OCI-LY7 (cell line): ENCODE results near the gene INTS1. TPM values are rescaled to one million over a fixed set of nuclear protein-coding genes. Genes with fewer than 3 reads are reported as not detected.

Source experiments
- BruUV-seq: library from RNA; stranded (reverse); fragments of 400-500 nt; replicated peaks from 2 replicates; lab custom pipeline; 2021; lab: Mats Ljungman, UMichigan
- CTCF ChIA-PET: fragments of 300-600 bp; sonication (Branson Sonifier 250); formaldehyde crosslinking; loops from one replicate; lab custom pipeline; 2022; ENCODE audit warnings: antibody characterized with exemption; ENCODE audit not compliant: unreplicated experiment; lab: Charles Lee
- POLR2A ChIA-PET: fragments of 300-600 bp; sonication (Branson Sonifier 250); formaldehyde crosslinking; loops from one replicate; lab custom pipeline; 2022; ENCODE audit warnings: antibody characterized with exemption; lab: Charles Lee
- DNase-seq: peaks from one replicate; pipeline ENCODE4 v3.0.0-alpha.2; 2015; ENCODE audit warnings: low spot score
- H2AFZ ChIP-seq: fragments of 200-600 bp; sonication (generic), shearing (Covaris generic); 2 replicates; pipeline ENCODE4 v1.6.1; 2014; ENCODE audit warnings: mild to moderate bottlenecking, antibody characterized with exemption, low read length, moderate library complexity
- H3K27ac ChIP-seq: fragments of 200-600 bp; sonication (generic); 2 replicates; pipeline ENCODE4 v1.5.1; 2014; ENCODE audit warnings: mixed run types, low read depth, mild to moderate bottlenecking, moderate library complexity, low read length, inconsistent platforms; ENCODE audit not compliant: poor library complexity, severe bottlenecking
- H3K36me3 ChIP-seq: fragments of 200-600 bp; sonication (generic); 2 replicates; pipeline ENCODE4 v1.6.1; 2014; ENCODE audit warnings: mild to moderate bottlenecking, antibody characterized with exemption, low read length, moderate library complexity, mixed read lengths; ENCODE audit not compliant: insufficient read depth
- H3K4me1 ChIP-seq: fragments of 200-600 bp; sonication (generic); 2 replicates; pipeline ENCODE4 v1.5.1; 2014; ENCODE audit warnings: mild to moderate bottlenecking, low read length; ENCODE audit not compliant: insufficient read depth, poor library complexity, severe bottlenecking
- H3K4me2 ChIP-seq: fragments of 200-600 bp; sonication (generic); 2 replicates; pipeline ENCODE4 v1.6.1; 2014; ENCODE audit warnings: mild to moderate bottlenecking, low read length
- H3K4me3 ChIP-seq: fragments of 200-600 bp; sonication (generic); 2 replicates; pipeline ENCODE4 v1.5.1; 2014; ENCODE audit warnings: mild to moderate bottlenecking, low read depth, low read length; ENCODE audit not compliant: poor library complexity, severe bottlenecking
- H3K79me2 ChIP-seq: fragments of 200-600 bp; sonication (generic); 2 replicates; pipeline ENCODE4 v1.6.1; 2016; ENCODE audit warnings: low read depth, mild to moderate bottlenecking, low read length, moderate library complexity, mixed read lengths; ENCODE audit not compliant: insufficient read depth
- H3K9me2 ChIP-seq: fragments of 200-600 bp; sonication (generic); 2 replicates; pipeline ENCODE4 v1.6.1; 2016; ENCODE audit warnings: mild to moderate bottlenecking, low read length, mixed read lengths; ENCODE audit not compliant: insufficient read depth
- H3K9me3 ChIP-seq: fragments of 200-600 bp; sonication (generic); 2 replicates; pipeline ENCODE4 v1.6.1; 2014; ENCODE audit warnings: mild to moderate bottlenecking, mixed run types, low read length, mixed read lengths
- H4K20me1 ChIP-seq: fragments of 200-600 bp; sonication (generic); 2 replicates; pipeline ENCODE4 v1.6.1; 2014; ENCODE audit warnings: mild to moderate bottlenecking, antibody characterized with exemption, low read length, moderate library complexity, mixed read lengths; ENCODE audit not compliant: insufficient read depth
- EZH2phosphoT487 ChIP-seq: fragments of 200-600 bp; sonication (generic); IDR thresholded peaks from 2 replicates; pipeline ENCODE4 v1.6.1; 2018; ENCODE audit warnings: low read depth, borderline replicate concordance, mild to moderate bottlenecking, mixed run types, antibody characterized with exemption, low read length, moderate library complexity, mixed read lengths
- intact Hi-C: fragments of 100-400 bp; cut with micrococcal nuclease; formaldehyde crosslinking; loops from one replicate; pipeline ENCODE4 v1.10.0; 2022; ENCODE audit not compliant: unreplicated experiment
- total RNA-seq, 2 experiments: library from RNA; depleted of rRNA in 1 of 2; stranded (reverse); fragments of >200 nt in 1 of 2; shearing (Covaris generic) in 1 of 2; gene quantifications; 2 replicates each; pipeline ENCODE4 v1.2.3, GENCODE V29; 2014 to 2022
- TF ChIP-seq, protein P1 (sequence below): fragments of 200-600 bp; sonication (generic); conservative IDR thresholded peaks from 2 replicates; pipeline ENCODE4 v1.5.1; 2014; ENCODE audit warnings: mild to moderate bottlenecking, antibody characterized with exemption, low read length, moderate library complexity, mixed read lengths

Gene INTS1
- total RNA-seq, 2 experiments from 2014 or later, result 83.6 to 188 TPM

DNA sequence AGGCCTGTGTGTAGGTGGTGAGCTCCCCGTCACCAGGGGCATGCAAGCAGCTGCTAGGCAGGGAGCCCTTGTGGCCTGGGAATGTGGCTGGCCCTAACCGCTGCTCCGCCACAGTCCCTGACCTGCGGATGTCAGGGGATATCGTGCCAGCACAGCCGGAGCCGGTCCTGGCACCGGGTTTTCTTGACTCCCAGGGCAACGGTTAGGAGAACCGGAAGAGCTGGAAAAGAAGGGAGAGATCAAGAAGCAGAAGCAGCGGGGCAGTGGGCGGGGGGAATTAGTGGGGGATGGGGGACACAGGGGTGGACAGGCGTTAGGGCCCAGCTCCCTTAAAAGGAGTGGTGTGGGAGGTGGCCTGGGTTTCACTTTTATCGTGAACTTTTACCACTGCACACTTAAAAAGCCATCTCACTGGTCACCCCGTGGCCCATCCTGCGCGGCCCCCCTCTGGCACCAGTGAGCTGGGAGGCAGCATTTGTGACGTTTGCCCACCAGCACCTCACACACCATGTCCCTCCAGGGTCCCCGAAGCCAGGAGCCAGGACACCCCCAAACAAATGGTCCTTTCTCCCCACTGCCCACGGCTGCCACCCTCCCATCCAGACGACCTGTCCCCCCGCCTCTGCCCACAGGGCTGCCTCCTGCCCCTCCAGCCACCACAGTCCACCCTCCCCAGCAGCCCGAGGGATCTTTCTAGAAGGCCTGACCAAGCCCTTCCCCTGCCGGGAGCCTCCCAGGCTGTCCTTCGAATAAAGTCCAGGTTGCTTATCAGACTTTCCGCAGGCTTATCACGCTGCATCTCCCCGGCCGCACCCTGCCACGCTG lies 43.2 kb downstream of the INTS1 start:
- no peaks in the 10 kb centered on the region for H3K36me3 ChIP-seq
- no peak overlapping the region for H3K27ac ChIP-seq
- no peak for DNase-seq
- peaks cover 12% of the 10 kb centered on the region for H3K4me1 ChIP-seq
- H3K9me3 ChIP-seq, result no peaks in the 10 kb centered on the region
- H4K20me1 ChIP-seq, result no peaks in the 10 kb centered on the region
- no TSS peak for BruUV-seq
- no peaks in the 10 kb centered on the region for H3K79me2 ChIP-seq
- no peaks in the 10 kb centered on the region for H3K9me2 ChIP-seq
- no peak for TF ChIP-seq EZH2phosphoT487
- TF ChIP-seq, protein P1, sequence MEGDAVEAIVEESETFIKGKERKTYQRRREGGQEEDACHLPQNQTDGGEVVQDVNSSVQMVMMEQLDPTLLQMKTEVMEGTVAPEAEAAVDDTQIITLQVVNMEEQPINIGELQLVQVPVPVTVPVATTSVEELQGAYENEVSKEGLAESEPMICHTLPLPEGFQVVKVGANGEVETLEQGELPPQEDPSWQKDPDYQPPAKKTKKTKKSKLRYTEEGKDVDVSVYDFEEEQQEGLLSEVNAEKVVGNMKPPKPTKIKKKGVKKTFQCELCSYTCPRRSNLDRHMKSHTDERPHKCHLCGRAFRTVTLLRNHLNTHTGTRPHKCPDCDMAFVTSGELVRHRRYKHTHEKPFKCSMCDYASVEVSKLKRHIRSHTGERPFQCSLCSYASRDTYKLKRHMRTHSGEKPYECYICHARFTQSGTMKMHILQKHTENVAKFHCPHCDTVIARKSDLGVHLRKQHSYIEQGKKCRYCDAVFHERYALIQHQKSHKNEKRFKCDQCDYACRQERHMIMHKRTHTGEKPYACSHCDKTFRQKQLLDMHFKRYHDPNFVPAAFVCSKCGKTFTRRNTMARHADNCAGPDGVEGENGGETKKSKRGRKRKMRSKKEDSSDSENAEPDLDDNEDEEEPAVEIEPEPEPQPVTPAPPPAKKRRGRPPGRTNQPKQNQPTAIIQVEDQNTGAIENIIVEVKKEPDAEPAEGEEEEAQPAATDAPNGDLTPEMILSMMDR, result no peak
- H2AFZ ChIP-seq, result no peak overlapping the region
- no peak overlapping the region for H3K4me3 ChIP-seq
- POLR2A ChIA-PET, result no interaction called here
- CTCF ChIA-PET, result no interaction called here
- intact Hi-C loops, result no loop called here
- H3K4me2 ChIP-seq, result no peak overlapping the region

DNA sequence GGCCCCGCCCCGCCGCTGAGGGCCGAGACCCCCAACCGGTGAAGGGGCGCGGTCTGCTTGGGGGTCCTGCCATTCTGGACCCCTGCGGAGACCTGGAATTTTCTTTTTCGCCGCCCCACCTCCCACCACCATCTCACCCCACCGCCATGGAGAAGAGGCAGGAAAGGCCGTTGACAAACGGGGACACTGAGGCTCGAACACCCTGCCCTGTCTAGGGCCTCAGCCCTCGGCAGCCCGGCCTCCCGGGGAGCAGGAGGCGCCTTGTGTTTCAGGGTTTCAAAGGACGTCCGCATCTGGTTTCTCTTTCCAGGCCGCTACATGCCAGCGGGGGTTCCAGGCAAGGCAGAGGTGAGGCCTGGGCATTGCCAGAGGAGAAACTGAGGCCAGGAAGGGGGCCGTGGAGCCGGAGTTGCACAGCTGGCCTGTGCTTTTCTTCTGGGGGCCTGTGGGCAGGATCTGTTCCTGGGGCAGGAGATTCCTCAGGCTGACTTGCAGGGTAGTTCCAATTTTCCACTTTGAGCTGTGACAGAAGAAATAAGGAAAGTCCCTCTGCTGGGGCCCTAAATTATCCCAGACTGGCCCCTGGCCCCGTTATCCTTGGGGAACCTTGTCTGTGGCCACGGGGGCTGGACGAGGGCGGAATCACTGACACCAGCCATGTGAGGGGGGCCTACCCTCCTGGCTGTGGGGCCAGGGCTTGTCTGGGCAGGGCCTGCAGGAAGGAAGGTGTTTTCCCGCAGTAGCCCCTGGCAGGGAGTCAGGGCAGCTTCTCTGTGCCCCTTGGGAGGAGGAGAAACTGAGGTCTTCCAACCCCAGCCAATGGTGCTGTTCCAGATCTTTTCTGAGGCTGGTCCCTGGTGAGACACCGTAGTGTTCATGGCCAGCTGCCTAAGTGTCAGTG lies 44.0 kb downstream of the INTS1 start:
- POLR2A ChIA-PET, result no interaction called here
- no peaks in the 10 kb centered on the region for H3K36me3 ChIP-seq
- intact Hi-C loops, result loop anchor here (1.0 kb wide), 1 partner anchor 46 kb away; no protein-coding TSS in a partner anchor
- H3K79me2 ChIP-seq, result no peaks in the 10 kb centered on the region
- H3K4me2 ChIP-seq, result peak overlapping the region; percentile 51
- H3K4me3 ChIP-seq, result peak overlapping the region; percentile 53
- BruUV-seq, result no TSS peak
- peaks cover 19% of the 10 kb centered on the region for H3K4me1 ChIP-seq
- H3K9me2 ChIP-seq, result no peaks in the 10 kb centered on the region
- CTCF ChIA-PET, result no interaction called here
- TF ChIP-seq, protein P1, result no peak
- no peak for TF ChIP-seq EZH2phosphoT487
- no peak overlapping the region; the same call in 1 of the 2 replicates for H2AFZ ChIP-seq
- no peak for DNase-seq
- no peaks in the 10 kb centered on the region for H3K9me3 ChIP-seq
- H4K20me1 ChIP-seq, result no peaks in the 10 kb centered on the region
- no peak overlapping the region for H3K27ac ChIP-seq
